Right atrium auricular region (tissue), 2 donors: ENCODE data around the gene MAN1A2. TPM values are rescaled to one million over a fixed set of nuclear protein-coding genes. Genes with fewer than 3 reads are reported as not detected.

Experiments used
- DNase-seq: peaks from one replicate; pipeline ENCODE4 v3.0.0-alpha.2; 2019; ENCODE audit warnings: low spot score
- H3K27ac ChIP-seq, 2 donors: fragments of 200-600 bp; sonication (generic); 1 replicate in 1 of 2; 2 replicates in 1 of 2; pipeline ENCODE4 v1.5.1; 2016 to 2019
- H3K27me3 ChIP-seq, 2 donors: fragments of 200-600 bp; sonication (generic); one replicate each; pipeline versions ENCODE4 v1.5.1 to v1.6.0; 2017 to 2019
- H3K36me3 ChIP-seq: fragments of 200-600 bp; sonication (generic); one replicate; pipeline ENCODE4 v1.5.1; 2016
- H3K4me1 ChIP-seq, 2 donors: fragments of 200-600 bp; sonication (generic); one replicate each; pipeline versions ENCODE4 v1.5.1 to v1.6.0; 2017 to 2019
- H3K4me3 ChIP-seq, 2 donors: fragments of 200-600 bp; sonication (generic); 1 replicate in 1 of 2; 2 replicates in 1 of 2; pipeline ENCODE4 v1.5.1; 2017 to 2019; ENCODE audit warnings: mild to moderate bottlenecking in 1 of 2, moderate library complexity in 1 of 2
- H3K9me3 ChIP-seq, 2 donors: fragments of 200-600 bp; sonication (generic); one replicate each; pipeline ENCODE4 v1.5.1; 2019
- total RNA-seq, 2 donors: library from RNA; depleted of rRNA; stranded (reverse); fragments of >200 nt; gene quantifications; one replicate each; pipeline ENCODE4 v1.1.0, GENCODE V29; 2016
- TF ChIP-seq, protein P1 (sequence below), 2 donors: fragments of 200-600 bp; sonication (generic); IDR thresholded peaks; one replicate each; pipeline ENCODE4 v1.5.1; 2019; ENCODE audit warnings: antibody characterized with exemption in 2 of 2

MAN1A2 gene
- total RNA-seq, 2 donors from 2014 or later, result 26.7 to 52.7 TPM

DNA sequence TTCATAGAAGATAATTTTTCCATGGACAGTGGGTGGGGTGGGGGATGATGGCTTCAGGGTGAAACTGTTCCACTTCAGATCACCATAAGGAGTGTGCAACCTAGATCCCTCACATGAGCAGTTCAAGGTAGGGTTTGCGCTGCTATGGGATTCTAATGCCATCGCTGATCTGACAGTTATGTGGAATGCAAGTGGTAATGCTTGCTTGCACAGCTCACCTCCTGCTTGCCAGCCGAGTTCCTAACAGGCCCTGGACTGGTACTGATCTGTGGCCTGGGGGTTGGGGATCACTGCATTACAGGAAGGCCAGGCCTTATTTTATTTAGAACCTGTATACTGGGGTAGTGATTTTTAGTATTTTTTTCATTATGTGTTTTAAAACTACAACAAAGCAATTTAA, 22.0 kb downstream of the MAN1A2 start:
- peaks cover 0 to 36% of the 10 kb centered on the region in 2 donors for H3K4me1 ChIP-seq
- TF ChIP-seq, protein P1, sequence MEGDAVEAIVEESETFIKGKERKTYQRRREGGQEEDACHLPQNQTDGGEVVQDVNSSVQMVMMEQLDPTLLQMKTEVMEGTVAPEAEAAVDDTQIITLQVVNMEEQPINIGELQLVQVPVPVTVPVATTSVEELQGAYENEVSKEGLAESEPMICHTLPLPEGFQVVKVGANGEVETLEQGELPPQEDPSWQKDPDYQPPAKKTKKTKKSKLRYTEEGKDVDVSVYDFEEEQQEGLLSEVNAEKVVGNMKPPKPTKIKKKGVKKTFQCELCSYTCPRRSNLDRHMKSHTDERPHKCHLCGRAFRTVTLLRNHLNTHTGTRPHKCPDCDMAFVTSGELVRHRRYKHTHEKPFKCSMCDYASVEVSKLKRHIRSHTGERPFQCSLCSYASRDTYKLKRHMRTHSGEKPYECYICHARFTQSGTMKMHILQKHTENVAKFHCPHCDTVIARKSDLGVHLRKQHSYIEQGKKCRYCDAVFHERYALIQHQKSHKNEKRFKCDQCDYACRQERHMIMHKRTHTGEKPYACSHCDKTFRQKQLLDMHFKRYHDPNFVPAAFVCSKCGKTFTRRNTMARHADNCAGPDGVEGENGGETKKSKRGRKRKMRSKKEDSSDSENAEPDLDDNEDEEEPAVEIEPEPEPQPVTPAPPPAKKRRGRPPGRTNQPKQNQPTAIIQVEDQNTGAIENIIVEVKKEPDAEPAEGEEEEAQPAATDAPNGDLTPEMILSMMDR (IDR thresholded peaks at IDR 0.05), result no peak
- H3K27me3 ChIP-seq, result no peaks in the 10 kb centered on the region
- DNase-seq, result no peak
- H3K27ac ChIP-seq, result no peak overlapping the region
- no peak overlapping the region for H3K4me3 ChIP-seq
- H3K9me3 ChIP-seq, result peaks cover 0 to 5% of the 10 kb centered on the region in 2 donors
- no peaks in the 10 kb centered on the region for H3K36me3 ChIP-seq

DNA sequence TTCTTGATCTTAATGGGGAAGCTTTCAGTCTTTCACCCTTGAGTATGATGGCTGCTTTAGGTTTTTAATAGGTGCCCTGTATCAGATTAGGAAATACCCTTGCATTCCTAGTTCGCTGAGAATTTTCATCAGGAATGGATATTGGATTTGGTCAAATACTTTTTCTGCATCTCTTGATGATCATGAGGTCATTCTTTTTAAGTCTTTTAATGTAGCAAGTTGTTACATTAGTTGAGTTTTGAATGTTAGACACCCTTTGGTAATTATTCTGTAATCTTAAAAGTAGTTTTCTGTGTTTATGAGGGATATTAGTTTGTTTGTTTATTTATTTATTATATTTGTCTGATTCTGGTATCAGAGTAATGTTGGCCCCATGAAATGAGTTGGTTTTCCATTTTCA, 22.5 kb downstream of the MAN1A2 start:
- no peak overlapping the region for H3K27ac ChIP-seq
- no peaks in the 10 kb centered on the region for H3K9me3 ChIP-seq
- H3K36me3 ChIP-seq, result no peaks in the 10 kb centered on the region
- TF ChIP-seq, protein P1 (IDR thresholded peaks at IDR 0.05), result no peak
- peaks cover 0 to 37% of the 10 kb centered on the region in 2 donors for H3K4me1 ChIP-seq
- DNase-seq, result no peak
- H3K27me3 ChIP-seq, result no peaks in the 10 kb centered on the region
- H3K4me3 ChIP-seq, result no peak overlapping the region

DNA sequence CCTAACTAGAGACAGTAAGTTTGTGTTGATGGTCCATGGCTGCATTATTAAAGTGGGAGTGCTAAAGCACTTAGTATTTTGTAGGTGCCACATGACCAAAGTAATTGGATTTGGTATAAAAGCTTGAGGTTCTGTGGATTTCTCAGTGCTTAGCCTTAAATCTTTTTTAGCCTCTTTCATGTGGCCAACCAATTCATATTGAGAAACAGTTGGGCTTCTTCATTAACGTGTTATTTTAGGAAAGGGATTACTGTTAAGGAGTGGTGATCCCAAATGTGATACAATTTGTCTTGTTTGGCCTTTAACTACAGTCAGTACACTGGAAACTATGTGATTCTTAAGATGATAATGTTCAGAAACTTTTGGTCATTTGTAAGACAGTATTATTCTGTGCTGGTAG, 25.5 kb downstream of the MAN1A2 start:
- peak overlapping the region in 1 of 2 donors; percentile 32 for H3K27ac ChIP-seq
- H3K4me3 ChIP-seq, result no peak overlapping the region
- no peaks in the 10 kb centered on the region for H3K27me3 ChIP-seq
- no peaks in the 10 kb centered on the region for H3K36me3 ChIP-seq
- peaks cover 0 to 26% of the 10 kb centered on the region in 2 donors for H3K4me1 ChIP-seq
- no peaks in the 10 kb centered on the region for H3K9me3 ChIP-seq
- TF ChIP-seq, protein P1 (IDR thresholded peaks at IDR 0.05), result no peak
- no peak for DNase-seq

DNA sequence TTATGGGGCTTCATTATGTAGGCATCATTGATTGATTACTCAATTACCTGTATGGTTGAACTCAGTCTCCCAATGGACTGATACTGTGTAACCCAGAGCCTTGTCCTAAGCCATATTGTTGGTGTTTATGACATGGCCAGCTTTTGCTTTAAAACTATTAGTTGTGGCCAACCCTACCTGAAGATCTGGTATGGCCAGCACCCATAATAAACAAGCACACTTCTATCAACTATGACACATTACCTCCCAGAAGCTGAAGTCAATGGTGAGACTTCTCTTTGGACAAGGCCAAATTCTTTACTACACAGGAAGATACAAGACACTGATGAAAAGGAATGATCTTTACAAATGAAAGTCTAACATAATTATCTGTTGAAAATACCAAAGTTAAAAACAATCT, 28.8 kb downstream of the MAN1A2 start:
- H3K9me3 ChIP-seq, result no peaks in the 10 kb centered on the region

DNA sequence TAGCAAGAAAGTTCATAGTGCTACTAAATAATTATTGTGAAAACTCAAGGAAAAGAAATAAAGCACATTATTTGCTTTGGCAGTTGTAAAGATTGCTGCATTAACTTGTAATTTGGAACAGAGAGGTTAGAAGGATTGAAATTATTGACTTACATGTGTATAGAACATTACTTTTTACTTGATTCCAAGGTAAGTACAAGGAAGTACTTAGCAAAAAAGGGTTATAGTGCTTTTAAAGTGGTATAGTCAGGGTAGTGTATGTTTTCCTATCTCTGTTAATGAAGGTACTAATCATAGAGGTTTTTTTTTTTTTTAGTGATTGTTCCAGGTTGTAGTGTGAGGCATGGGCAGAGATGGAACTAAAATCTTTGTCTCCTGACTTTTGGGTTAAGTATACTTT, 29.4 kb downstream of the MAN1A2 start:
- H3K9me3 ChIP-seq, result no peaks in the 10 kb centered on the region
- no peak overlapping the region for H3K27ac ChIP-seq
- H3K36me3 ChIP-seq, result no peaks in the 10 kb centered on the region
- DNase-seq, result no peak
- peaks cover 0 to 26% of the 10 kb centered on the region in 2 donors for H3K4me1 ChIP-seq
- H3K27me3 ChIP-seq, result no peaks in the 10 kb centered on the region
- no peak overlapping the region for H3K4me3 ChIP-seq
- TF ChIP-seq, protein P1 (IDR thresholded peaks at IDR 0.05), result no peak

More for the DNA sequence above, 28.8 kb downstream of the MAN1A2 start:
- DNase-seq, result no peak
- H3K4me3 ChIP-seq, result no peak overlapping the region
- TF ChIP-seq, protein P1 (IDR thresholded peaks at IDR 0.05), result no peak
- no peaks in the 10 kb centered on the region for H3K27me3 ChIP-seq
- no peak overlapping the region for H3K27ac ChIP-seq
- H3K4me1 ChIP-seq, result peaks cover 0 to 26% of the 10 kb centered on the region in 2 donors
- no peaks in the 10 kb centered on the region for H3K36me3 ChIP-seq

DNA sequence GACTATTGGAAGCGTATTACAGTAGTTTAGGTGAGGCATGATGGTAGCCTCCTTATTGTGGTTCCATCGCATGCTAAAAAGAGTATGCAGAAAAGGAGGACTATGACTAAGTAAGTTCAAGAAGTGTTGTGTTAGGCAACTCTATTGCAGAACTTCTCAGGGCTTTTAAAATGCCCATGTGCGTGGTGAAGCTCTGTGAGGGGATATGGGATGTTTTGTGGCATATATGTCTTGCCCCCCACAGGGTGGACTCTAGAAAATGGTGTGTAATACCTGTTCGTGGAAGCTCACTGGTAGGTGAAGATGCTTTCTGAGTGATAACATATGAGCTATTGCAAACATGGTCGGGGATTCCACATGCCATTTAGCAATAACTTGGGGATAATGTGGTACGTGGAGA, 31.7 kb downstream of the MAN1A2 start:
- Histone ChIP-seq H3K4me1 (peaks cover 0 to 6% of the 10 kb centered on the region in 2 donors), H3K36me3 (no peaks in the 10 kb centered on the region), H3K27me3 (no peaks in the 10 kb centered on the region), H3K4me3 (no peak overlapping the region), H3K27ac (no peak overlapping the region), H3K9me3 (no peaks in the 10 kb centered on the region)
- TF ChIP-seq, protein P1 (IDR thresholded peaks at IDR 0.05), result no peak
- DNase-seq, result no peak
